ENCODE data around the gene PRKAR1B.
A peak's percentile ranks its signal among the peaks of the same experiment; 100 is the strongest.

The PRKAR1B gene

DNA sequence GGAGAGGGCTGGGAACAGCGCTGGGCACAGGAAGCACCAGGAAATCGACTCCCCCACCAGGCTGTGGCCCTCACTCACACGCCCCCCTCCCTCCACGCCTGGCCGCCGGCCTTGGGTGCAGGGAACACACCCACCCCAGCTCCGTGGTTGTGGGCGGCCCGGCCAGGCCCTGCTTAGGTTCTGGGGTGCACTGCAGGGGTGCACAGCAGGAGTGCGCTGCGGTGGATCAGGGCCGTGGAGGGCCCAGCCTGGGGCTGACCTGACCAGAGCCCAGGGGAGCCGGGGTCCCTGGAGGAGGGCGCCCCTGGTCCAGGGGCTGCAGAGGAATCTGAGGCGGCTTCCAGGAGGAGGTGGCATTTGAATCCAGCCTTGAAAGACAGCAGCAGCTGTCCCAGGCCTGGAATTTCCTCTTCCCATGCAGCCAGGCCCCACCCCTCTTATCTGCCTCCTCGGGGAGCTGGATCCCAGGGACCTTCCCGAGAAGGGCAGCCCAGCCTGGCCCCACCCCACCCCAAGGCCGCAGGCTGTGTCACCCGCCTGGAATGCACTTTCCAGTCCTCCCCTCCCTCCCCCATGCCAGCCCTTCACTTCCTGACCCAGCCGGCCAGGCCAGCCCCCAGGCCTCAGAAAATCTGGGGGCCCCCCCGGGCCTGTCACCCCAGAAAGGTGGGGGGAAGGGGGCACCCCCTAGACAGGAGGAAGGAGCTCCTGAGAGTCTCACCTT, 189.0 kb downstream of the PRKAR1B start:
- Histone ChIP-seq H3K4me1 (ENCODE audit: control insufficient read depth, insufficient read depth, low read length) (peaks cover 44% of the 10 kb centered on the region), H3K9me3 (replicated peaks; ENCODE audit: low read length) (no peaks in the 10 kb centered on the region), H3K27me3 (ENCODE audit: control insufficient read depth, insufficient read depth, low read length) (peaks cover 5% of the 10 kb centered on the region), H3K4me2 (ENCODE audit: low read length) (peak overlapping the region; percentile 62), H3K9ac (ENCODE audit: low read depth, low read length) (peak overlapping the region; percentile 91), H3K36me3 (ENCODE audit: insufficient read depth, low read length) (no peaks in the 10 kb centered on the region), H3K4me3 (ENCODE audit: low read length) (peak overlapping the region; percentile 48)

- no peak overlapping the region for H3K9ac ChIP-seq (ENCODE audit: low read depth, low read length)
- H3K27me3 ChIP-seq (ENCODE audit: control insufficient read depth, insufficient read depth, low read length), result peaks cover 9% of the 10 kb centered on the region
- no peak overlapping the region for H3K4me3 ChIP-seq (ENCODE audit: low read length)
- H3K4me2 ChIP-seq (ENCODE audit: low read length), result no peak overlapping the region
- H3K36me3 ChIP-seq (ENCODE audit: insufficient read depth, low read length), result no peaks in the 10 kb centered on the region
- H3K9me3 ChIP-seq (replicated peaks; ENCODE audit: low read length), result no peaks in the 10 kb centered on the region
- H3K4me1 ChIP-seq (ENCODE audit: control insufficient read depth, insufficient read depth, low read length), result peaks cover 27% of the 10 kb centered on the region
Observed at GRCh38 chr7:536231-536630, 190.8 kb downstream of the PRKAR1B start.

DNA sequence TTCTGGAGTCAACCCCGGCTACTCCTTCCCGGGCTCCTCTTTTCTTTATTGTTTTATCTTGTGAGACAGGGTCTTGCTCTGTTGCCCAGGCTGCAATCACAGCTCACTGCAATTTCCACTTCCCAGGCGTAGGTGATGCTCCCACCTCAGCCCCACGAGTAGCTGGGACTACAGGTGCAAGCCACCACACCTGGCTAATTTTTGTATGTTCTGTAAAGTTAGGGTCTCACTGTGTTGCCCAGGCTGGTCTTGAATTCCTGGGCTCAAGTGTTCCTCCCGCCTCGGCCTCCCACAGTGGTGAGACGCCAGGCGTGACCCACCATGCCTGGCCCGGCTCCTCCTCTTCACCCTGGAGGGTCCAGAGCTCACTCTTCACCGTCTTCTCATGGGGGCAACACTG, 192.1 kb downstream of the PRKAR1B start:
- Histone ChIP-seq H3K36me3 (ENCODE audit: insufficient read depth, low read length) (no peaks in the 10 kb centered on the region), H3K27me3 (ENCODE audit: control insufficient read depth, insufficient read depth, low read length) (peaks cover 11% of the 10 kb centered on the region), H3K4me3 (ENCODE audit: low read length) (no peak overlapping the region), H3K4me1 (ENCODE audit: control insufficient read depth, insufficient read depth, low read length) (peaks cover 24% of the 10 kb centered on the region), H3K4me2 (ENCODE audit: low read length) (no peak overlapping the region), H3K9me3 (replicated peaks; ENCODE audit: low read length) (no peaks in the 10 kb centered on the region), H3K9ac (ENCODE audit: low read depth, low read length) (no peak overlapping the region)

DNA sequence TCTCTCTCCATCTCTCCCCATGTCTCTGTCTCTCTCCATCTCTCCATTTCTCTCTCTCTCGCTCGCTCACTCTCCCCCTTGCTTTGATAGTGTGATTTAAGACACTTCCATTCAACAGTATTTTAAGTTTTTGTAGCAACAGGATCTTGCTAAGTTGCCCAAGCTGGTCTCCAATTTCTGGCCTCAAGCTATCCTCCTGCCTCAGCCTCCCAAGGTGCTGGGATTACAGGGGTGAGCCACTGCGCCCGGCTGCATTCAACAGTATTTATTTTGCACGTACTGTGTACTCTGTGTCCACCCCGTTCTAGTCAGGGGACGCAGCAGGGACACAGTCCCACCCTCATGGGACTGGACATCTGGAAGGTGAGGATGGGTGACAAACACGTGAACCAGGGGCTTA, 193.0 kb downstream of the PRKAR1B start:
- Histone ChIP-seq H3K4me3 (ENCODE audit: low read length) (no peak overlapping the region), H3K9me3 (replicated peaks; ENCODE audit: low read length) (no peaks in the 10 kb centered on the region), H3K9ac (ENCODE audit: low read depth, low read length) (no peak overlapping the region), H3K27me3 (ENCODE audit: control insufficient read depth, insufficient read depth, low read length) (peaks cover 13% of the 10 kb centered on the region), H3K4me2 (ENCODE audit: low read length) (no peak overlapping the region), H3K4me1 (ENCODE audit: control insufficient read depth, insufficient read depth, low read length) (peaks cover 16% of the 10 kb centered on the region), H3K36me3 (ENCODE audit: insufficient read depth, low read length) (no peaks in the 10 kb centered on the region)

DNA sequence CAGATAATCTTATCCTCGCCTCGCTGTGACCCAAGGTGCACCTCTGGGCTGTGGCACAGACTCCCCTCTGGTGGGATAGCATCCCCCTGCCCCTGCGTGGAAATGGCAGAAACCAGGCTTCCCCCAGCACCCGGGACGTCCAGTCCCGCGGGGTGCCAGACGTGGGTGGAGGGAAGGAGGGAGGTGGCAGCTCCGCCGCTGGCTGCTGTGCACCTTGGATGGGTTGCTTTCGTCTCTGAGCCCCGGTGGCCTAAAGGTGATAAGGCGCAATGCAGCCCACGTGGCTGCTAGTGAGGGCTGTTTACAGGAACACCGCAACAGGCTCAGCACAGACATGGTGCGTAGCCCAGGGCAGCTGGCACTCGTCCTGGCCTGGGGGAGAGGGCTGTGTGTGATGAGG, 193.8 kb downstream of the PRKAR1B start:
- no peak overlapping the region for H3K4me2 ChIP-seq (ENCODE audit: low read length)
- H3K4me3 ChIP-seq (ENCODE audit: low read length), result no peak overlapping the region
- no peaks in the 10 kb centered on the region for H3K36me3 ChIP-seq (ENCODE audit: insufficient read depth, low read length)
- H3K9me3 ChIP-seq (replicated peaks; ENCODE audit: low read length), result no peaks in the 10 kb centered on the region
- H3K4me1 ChIP-seq (ENCODE audit: control insufficient read depth, insufficient read depth, low read length), result peaks cover 8% of the 10 kb centered on the region
- H3K9ac ChIP-seq (ENCODE audit: low read depth, low read length), result no peak overlapping the region
- H3K27me3 ChIP-seq (ENCODE audit: control insufficient read depth, insufficient read depth, low read length), result peaks cover 13% of the 10 kb centered on the region

GRCh38 chr7:532379-533143, 194.5 kb downstream of the PRKAR1B start:
- H3K36me3 ChIP-seq (ENCODE audit: insufficient read depth, low read length), result no peaks in the 10 kb centered on the region
- H3K9me3 ChIP-seq (replicated peaks; ENCODE audit: low read length), result no peaks in the 10 kb centered on the region
- no peak overlapping the region for H3K4me2 ChIP-seq (ENCODE audit: low read length)
- no peak overlapping the region for H3K9ac ChIP-seq (ENCODE audit: low read depth, low read length)
- peaks cover 13% of the 10 kb centered on the region for H3K27me3 ChIP-seq (ENCODE audit: control insufficient read depth, insufficient read depth, low read length)
- no peak overlapping the region for H3K4me3 ChIP-seq (ENCODE audit: low read length)
- H3K4me1 ChIP-seq (ENCODE audit: control insufficient read depth, insufficient read depth, low read length), result peaks cover under 1% of the 10 kb centered on the region

GRCh38 chr7:531777-532176, 195.3 kb downstream of the PRKAR1B start:
- Histone ChIP-seq H3K27me3 (ENCODE audit: control insufficient read depth, insufficient read depth, low read length) (peaks cover 13% of the 10 kb centered on the region), H3K4me1 (ENCODE audit: control insufficient read depth, insufficient read depth, low read length) (no peaks in the 10 kb centered on the region), H3K9me3 (replicated peaks; ENCODE audit: low read length) (no peaks in the 10 kb centered on the region), H3K9ac (ENCODE audit: low read depth, low read length) (no peak overlapping the region), H3K4me2 (ENCODE audit: low read length) (no peak overlapping the region), H3K36me3 (ENCODE audit: insufficient read depth, low read length) (no peaks in the 10 kb centered on the region), H3K4me3 (ENCODE audit: low read length) (no peak overlapping the region)

DNA sequence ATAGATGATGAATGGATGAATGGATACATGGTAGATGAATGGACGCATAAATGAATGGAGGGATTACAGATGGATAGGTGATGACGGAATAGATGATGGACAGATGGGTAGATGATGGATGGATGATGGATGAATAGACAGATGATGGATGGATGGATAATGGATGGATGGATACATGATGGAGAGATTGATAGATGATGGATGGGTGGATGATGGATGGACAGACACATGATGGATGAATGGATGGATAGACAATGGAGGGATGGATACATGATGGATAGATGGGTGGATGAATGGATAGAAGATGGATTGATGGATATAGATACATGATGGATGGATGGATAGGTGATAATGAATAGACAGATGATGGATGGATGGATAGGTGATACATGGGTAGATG, 198.6 kb downstream of the PRKAR1B start:
- Histone ChIP-seq H3K4me2 (ENCODE audit: low read length) (no peak overlapping the region), H3K9me3 (replicated peaks; ENCODE audit: low read length) (no peaks in the 10 kb centered on the region), H3K9ac (ENCODE audit: low read depth, low read length) (no peak overlapping the region), H3K27me3 (ENCODE audit: control insufficient read depth, insufficient read depth, low read length) (peaks cover 7% of the 10 kb centered on the region), H3K4me3 (ENCODE audit: low read length) (no peak overlapping the region), H3K36me3 (ENCODE audit: insufficient read depth, low read length) (no peaks in the 10 kb centered on the region), H3K4me1 (ENCODE audit: control insufficient read depth, insufficient read depth, low read length) (peaks cover 4% of the 10 kb centered on the region)

- no peak overlapping the region for H3K4me2 ChIP-seq (ENCODE audit: low read length)
- peaks cover 7% of the 10 kb centered on the region for H3K27me3 ChIP-seq (ENCODE audit: control insufficient read depth, insufficient read depth, low read length)
- no peaks in the 10 kb centered on the region for H3K36me3 ChIP-seq (ENCODE audit: insufficient read depth, low read length)
- no peak overlapping the region for H3K4me3 ChIP-seq (ENCODE audit: low read length)
- H3K9ac ChIP-seq (ENCODE audit: low read depth, low read length), result no peak overlapping the region
- H3K4me1 ChIP-seq (ENCODE audit: control insufficient read depth, insufficient read depth, low read length), result peaks cover 4% of the 10 kb centered on the region
- no peaks in the 10 kb centered on the region for H3K9me3 ChIP-seq (replicated peaks; ENCODE audit: low read length)
Observed at GRCh38 chr7:527723-528122, 199.4 kb downstream of the PRKAR1B start.

GRCh38 chr7:526460-527034, 200.5 kb downstream of the PRKAR1B start:
- H3K4me1 ChIP-seq (ENCODE audit: control insufficient read depth, insufficient read depth, low read length), result peaks cover 14% of the 10 kb centered on the region
- H3K4me2 ChIP-seq (ENCODE audit: low read length), result no peak overlapping the region
- no peak overlapping the region for H3K4me3 ChIP-seq (ENCODE audit: low read length)
- no peak overlapping the region for H3K9ac ChIP-seq (ENCODE audit: low read depth, low read length)
- H3K9me3 ChIP-seq (replicated peaks; ENCODE audit: low read length), result no peaks in the 10 kb centered on the region
- peaks cover 12% of the 10 kb centered on the region for H3K27me3 ChIP-seq (ENCODE audit: control insufficient read depth, insufficient read depth, low read length)
- H3K36me3 ChIP-seq (ENCODE audit: insufficient read depth, low read length), result no peaks in the 10 kb centered on the region

GRCh38 chr7:525740-526139, 201.3 kb downstream of the PRKAR1B start:
- peaks cover 18% of the 10 kb centered on the region for H3K27me3 ChIP-seq (ENCODE audit: control insufficient read depth, insufficient read depth, low read length)
- no peaks in the 10 kb centered on the region for H3K9me3 ChIP-seq (replicated peaks; ENCODE audit: low read length)
- H3K36me3 ChIP-seq (ENCODE audit: insufficient read depth, low read length), result no peaks in the 10 kb centered on the region
- no peak overlapping the region for H3K4me2 ChIP-seq (ENCODE audit: low read length)
- no peak overlapping the region for H3K4me3 ChIP-seq (ENCODE audit: low read length)
- H3K9ac ChIP-seq (ENCODE audit: low read depth, low read length), result no peak overlapping the region
- H3K4me1 ChIP-seq (ENCODE audit: control insufficient read depth, insufficient read depth, low read length), result peaks cover 19% of the 10 kb centered on the region
